Stimulated activated CD4-positive, alpha-beta T cell treated with anti-CD3 and anti-CD28 coated beads, TNF-alpha, amount 100 ng/mL, for 48 hours (primary cell): ENCODE results near the gene BTG1.

Source experiments
- DNase-seq, 3 donors: peaks; one replicate each; pipeline ENCODE4 v3.0.0-alpha.2; 2020; ENCODE audit warnings: low read depth in 3 of 3

The BTG1 gene

GRCh38 chr12:92145731-92146496 lies at the start of gene BTG1:
Gene BTG1, minus strand, starts transcription at chr12:92145846. Its CDS starts 311 bp downstream, at chr12:92145535.
- DNase-seq: peak; percentile 93 to 99 (median 95)

GRCh38 chr12:92194561-92194960 lies 48.9 kb upstream of the BTG1 start:
- DNase-seq: no peak

GRCh38 chr12:92193846-92194245 lies 48.2 kb upstream of the BTG1 start:
- DNase-seq: no peak

- no peak for DNase-seq
Observed at GRCh38 chr12:92193063-92193462, 47.4 kb upstream of the BTG1 start.

DNA sequence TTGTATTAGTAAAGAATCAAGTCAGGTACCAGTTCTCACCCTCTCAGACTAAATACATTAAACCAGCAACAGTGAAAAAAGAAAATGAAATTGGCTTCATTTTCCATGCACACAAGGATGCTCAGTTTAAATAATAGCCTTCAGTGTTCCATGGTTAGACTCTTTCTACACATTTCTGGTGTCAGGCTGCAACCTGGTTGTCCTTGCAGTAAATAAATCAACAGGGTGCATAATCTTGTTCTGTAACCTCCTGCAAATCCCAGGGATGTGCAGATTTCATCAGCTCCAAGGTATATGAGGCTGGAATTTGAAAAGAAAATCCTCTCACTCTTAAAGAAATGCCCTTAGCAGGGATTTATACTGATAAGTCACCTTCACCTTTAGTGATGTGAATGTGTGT lies 46.7 kb upstream of the BTG1 start:
- DNase-seq: no peak

DNA sequence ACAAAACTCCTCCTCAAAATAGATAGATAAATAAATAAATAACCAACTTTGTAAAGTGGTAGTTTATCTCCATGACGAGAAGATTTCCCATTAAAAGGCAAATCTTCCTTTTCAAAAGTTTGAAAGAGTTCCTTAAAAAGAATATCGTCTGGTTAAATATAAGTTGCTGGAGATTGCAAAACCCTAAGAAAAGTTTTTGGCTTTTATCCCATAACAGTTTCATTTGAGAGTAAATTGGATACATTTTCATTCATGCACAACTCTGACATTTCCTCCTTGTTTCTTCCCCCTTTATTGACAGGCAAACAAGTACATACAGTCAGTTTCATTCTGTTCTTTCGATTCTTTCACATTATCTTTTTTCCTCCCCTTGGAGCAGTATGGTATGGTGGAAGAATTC lies 45.4 kb upstream of the BTG1 start:
- DNase-seq: no peak

GRCh38 chr12:92188517-92189188 lies 43.0 kb upstream of the BTG1 start:
- no peak for DNase-seq

GRCh38 chr12:92186038-92186470 lies 40.4 kb upstream of the BTG1 start:
- DNase-seq: no peak

DNA sequence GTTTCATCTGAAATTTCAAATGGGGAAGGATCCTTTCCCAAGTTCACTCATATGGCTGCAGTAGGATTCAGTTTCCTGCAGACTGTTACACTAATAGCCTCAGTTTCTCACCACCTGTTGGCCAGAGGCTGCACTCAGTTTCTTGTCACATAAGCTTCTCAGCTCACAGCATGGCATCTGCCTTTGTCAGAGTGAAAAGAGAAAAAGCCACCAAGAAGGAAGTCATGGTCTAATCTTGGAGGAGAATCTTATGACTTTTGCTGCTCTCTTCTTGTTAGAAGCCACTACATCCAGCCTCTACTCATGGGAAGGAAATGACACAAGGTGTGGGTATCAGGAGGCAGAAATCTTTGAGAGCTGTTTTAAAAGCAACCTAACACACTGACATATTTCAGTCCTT lies 39.4 kb upstream of the BTG1 start:
- no peak for DNase-seq

- DNase-seq: no peak
Observed at GRCh38 chr12:92183575-92183974, 37.9 kb upstream of the BTG1 start.

- DNase-seq: no peak
Observed at GRCh38 chr12:92178340-92178739, 32.7 kb upstream of the BTG1 start.

DNA sequence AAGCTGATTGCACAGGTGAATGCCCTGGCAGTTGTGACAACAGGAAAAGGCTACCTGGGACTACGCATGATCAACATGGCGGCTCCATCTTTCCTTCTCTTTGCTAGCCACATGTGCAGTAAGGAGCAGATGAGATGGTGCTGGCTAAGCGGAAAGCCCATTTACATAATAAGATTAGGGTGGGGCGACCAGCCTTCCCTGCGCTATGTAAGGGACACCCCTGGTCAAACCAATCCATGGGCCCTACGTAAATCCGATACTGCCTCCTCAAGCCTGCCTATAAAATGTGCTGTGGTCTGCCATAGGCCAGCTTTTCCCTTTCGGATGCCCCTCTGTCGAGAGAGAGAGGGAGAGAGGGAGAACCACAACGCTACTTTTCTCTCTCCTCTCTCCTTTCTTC lies 31.0 kb upstream of the BTG1 start:
- no peak for DNase-seq

GRCh38 chr12:92175961-92176360 lies 30.3 kb upstream of the BTG1 start:
- DNase-seq: no peak

- no peak for DNase-seq
Observed at GRCh38 chr12:92170050-92170449, 24.4 kb upstream of the BTG1 start.

DNA sequence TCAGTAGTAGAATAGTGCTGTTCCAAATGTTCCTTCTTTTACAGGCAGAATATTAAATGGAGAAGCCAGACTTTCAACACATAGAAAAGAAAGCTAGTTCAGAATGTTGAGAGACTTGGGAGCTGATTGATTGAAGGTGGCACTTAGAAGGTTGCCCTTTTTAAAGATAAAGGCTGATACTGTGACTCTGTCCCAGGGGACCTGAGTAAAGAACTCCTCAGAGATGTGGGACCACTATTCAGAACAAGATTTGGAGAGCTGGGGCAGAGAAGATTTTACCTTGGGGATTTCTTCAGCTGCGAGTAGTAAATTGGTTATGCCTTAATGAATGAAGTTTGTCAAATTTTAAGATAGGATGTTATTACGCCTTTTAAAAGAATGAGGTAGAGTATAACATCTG lies 21.4 kb upstream of the BTG1 start:
- DNase-seq: no peak

DNA sequence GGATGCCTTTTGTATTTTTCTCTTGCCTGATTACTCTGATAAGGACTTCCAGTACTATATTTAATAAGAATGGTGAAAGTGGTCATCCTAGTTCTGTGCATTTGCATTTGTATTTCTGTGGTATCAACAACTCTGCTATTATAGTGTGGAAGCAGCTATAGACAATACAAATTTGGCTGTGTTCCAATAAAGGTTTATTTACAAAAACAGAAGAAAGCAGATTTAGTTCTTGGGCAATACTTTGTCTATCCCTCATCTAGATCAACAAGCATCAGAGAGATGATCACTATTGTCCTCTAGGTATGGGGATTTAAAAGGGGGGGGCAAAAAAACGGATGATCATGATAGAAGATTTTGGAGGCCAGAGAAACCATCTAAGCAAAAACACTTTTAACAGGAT lies 19.1 kb upstream of the BTG1 start:
- no peak for DNase-seq

DNA sequence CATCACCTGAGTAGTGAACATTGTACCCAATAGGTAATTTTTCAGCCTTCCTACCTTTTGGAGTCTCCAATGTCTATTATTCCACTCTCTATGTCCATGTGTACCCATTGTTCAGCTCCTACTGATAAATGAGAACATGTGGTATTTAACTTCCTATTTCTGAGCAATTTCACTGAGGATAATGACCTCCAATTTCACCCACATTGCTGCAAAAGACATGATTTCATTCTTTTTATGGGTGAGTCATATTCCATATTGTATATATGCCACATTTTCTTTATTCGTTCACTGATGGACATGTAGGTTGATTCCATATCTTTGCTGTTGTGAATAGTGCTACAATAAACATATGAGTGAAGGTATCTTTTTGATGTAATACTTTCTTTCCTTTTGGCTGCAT lies 16.4 kb upstream of the BTG1 start:
- no peak for DNase-seq

DNA sequence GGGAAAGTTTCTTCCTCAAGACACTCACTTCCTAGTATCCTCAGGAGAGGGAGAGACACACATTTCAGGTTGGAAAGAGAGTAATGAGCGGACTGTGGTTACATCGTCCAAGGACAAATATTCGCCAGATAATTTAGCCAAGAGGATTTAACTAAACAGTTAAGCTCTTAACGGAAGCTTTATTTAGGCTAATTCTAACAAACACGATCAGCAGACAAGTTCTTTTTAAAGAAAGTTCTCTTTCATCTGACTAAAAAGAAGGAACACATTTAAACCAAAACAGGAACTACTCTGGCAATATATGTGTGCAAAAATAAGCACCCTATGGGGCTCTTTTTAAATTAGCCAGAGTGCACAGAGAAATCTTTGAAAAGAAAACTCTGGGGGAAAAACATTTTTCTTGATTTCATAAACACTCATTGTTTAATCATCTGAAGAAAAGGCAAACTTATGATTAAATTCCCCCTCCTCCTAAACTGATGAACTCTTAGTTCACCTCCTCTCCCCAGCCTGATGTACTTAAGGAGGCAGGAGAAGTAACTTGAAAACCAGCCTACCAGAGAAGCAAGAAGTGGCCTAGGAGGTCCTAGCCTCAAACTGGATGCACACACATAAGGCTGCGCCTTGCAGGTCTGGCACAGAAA lies 13.3 kb upstream of the BTG1 start:
- no peak for DNase-seq

DNA sequence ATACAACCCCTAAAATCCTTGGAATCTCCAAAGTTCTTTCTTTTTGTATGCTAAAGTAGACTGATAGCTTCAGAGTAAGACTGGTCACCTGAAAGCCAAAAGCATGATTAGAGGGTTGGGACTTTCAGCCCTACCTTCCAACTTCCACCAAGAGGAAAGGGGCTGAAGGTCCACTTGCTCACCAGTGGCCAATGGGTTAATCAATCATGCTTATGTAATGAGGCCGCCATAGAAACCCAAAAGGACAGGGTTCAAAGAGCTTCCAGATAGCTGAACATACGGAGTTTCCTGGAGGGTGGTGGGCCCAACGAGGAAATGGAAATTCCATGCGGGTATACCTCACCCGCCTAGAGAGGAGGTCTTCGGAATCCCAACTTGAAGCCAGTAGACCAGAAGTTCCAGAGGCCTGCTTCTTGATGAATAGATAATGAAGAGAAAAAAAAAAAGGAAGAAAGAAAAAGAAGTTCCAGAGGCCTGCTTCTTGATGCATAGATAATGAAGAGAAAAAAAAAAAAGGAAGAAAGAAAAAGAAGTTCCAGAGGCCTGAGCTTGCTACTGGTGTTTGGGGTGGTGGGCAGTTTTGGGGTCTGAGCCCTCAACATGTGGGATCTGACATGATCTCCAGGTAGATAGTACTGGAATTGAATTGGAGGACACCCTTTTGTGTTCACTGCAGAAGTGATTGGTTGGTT lies 11.2 kb upstream of the BTG1 start:
- no peak for DNase-seq

DNA sequence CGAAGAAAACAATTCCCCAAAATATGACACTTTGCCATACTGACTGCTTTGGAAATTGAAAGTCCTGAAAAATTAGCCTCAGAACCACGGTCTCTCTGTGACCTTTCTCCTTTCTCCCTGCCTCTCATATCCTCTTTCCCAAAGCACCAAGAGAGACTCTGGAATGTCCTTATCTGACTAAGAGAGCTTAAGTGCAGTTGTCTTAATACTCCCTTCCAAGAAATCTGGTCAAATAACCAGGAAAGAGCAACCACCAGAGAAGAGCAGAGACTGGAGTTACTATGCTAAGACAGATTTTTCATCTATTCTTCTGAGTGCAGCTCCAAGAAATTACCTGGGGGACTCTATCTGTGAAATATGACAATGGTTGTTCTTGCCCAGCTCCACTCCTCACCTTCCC lies 10.5 kb upstream of the BTG1 start:
- no peak for DNase-seq

DNA sequence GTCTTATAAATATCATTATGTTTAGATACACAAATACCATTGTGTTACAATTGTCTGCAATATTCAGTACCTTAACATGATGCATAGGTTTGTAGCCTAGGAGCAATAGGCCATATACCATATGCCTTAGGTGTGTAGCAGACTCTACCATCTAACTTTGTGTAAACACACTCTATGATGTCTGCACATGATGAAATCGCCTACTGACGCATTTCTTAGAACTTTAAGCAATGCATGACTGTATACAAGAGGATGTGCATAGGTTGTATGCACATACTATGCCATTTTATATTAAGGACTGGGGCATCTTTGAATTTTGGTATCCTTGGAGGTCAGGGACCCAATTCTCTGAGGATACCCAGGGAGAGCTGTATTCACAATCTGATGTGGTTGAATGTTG lies 10.1 kb upstream of the BTG1 start:
- no peak for DNase-seq

GRCh38 chr12:92151916-92152315 lies 6.3 kb upstream of the BTG1 start:
- no peak for DNase-seq
